ENCODE results near the gene SPRR5. TPM values are rescaled to one million over a fixed set of nuclear protein-coding genes. Genes with fewer than 3 reads are reported as not detected.

The SPRR5 gene
- total and polyA plus RNA-seq, 2 experiments from 2014 or later: not detected

DNA sequence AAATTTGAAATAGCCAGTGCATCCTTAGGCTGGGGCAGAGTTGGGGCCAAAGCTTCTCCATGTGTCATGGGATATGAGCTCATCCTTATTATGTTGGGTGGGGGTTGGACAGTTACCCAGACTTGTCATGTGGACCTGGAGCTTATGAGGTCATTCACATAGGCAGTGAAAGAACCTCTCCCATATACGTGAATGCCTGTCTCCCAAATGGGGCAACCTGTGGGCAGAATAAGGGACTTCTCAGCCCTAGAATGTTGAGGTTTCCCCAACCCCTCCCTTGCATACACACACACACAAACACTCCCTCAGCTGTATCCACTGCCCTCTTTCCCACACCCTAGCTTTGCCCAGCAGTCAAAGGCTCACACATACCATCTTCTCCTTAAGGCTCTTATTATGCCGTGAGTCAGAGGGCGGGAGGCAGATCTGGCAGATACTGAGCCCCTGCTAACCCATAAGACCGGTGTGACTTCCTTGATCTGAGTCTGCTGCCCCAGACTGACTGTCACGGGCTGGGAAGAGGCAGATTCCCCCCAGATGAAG lies 40.9 kb upstream of the SPRR5 start (continued):
- TF ChIP-seq ZNF331 (CRISPR knock-in tag; IDR thresholded peaks at IDR 0.05; ENCODE audit: low read depth) (no peak), CREB1 (CRISPR knock-in tag; IDR thresholded peaks at IDR 0.05; ENCODE audit: low read depth) (no peak), NANOG (IDR thresholded peaks at IDR 0.05; ENCODE audit: borderline replicate concordance) (no peak), STAT1 (IDR thresholded peaks at IDR 0.05; ENCODE audit: unreplicated experiment) (no peak), POLR2AphosphoS5 (IDR thresholded peaks at IDR 0.05; ENCODE audit: low read depth) (no peak), JUNB (IDR thresholded peaks at IDR 0.05; ENCODE audit: unreplicated experiment) (no peak), ZNF114 (CRISPR knock-in tag; IDR thresholded peaks at IDR 0.05) (no peak), EZH2 (IDR thresholded peaks at IDR 0.05; ENCODE audit: low read depth, unreplicated experiment) (no peak)
- TF ChIP-seq, protein P1, sequence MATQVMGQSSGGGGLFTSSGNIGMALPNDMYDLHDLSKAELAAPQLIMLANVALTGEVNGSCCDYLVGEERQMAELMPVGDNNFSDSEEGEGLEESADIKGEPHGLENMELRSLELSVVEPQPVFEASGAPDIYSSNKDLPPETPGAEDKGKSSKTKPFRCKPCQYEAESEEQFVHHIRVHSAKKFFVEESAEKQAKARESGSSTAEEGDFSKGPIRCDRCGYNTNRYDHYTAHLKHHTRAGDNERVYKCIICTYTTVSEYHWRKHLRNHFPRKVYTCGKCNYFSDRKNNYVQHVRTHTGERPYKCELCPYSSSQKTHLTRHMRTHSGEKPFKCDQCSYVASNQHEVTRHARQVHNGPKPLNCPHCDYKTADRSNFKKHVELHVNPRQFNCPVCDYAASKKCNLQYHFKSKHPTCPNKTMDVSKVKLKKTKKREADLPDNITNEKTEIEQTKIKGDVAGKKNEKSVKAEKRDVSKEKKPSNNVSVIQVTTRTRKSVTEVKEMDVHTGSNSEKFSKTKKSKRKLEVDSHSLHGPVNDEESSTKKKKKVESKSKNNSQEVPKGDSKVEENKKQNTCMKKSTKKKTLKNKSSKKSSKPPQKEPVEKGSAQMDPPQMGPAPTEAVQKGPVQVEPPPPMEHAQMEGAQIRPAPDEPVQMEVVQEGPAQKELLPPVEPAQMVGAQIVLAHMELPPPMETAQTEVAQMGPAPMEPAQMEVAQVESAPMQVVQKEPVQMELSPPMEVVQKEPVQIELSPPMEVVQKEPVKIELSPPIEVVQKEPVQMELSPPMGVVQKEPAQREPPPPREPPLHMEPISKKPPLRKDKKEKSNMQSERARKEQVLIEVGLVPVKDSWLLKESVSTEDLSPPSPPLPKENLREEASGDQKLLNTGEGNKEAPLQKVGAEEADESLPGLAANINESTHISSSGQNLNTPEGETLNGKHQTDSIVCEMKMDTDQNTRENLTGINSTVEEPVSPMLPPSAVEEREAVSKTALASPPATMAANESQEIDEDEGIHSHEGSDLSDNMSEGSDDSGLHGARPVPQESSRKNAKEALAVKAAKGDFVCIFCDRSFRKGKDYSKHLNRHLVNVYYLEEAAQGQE (IDR thresholded peaks at IDR 0.05; ENCODE audit: unreplicated experiment): no peak
- TF ChIP-seq, protein P2, sequence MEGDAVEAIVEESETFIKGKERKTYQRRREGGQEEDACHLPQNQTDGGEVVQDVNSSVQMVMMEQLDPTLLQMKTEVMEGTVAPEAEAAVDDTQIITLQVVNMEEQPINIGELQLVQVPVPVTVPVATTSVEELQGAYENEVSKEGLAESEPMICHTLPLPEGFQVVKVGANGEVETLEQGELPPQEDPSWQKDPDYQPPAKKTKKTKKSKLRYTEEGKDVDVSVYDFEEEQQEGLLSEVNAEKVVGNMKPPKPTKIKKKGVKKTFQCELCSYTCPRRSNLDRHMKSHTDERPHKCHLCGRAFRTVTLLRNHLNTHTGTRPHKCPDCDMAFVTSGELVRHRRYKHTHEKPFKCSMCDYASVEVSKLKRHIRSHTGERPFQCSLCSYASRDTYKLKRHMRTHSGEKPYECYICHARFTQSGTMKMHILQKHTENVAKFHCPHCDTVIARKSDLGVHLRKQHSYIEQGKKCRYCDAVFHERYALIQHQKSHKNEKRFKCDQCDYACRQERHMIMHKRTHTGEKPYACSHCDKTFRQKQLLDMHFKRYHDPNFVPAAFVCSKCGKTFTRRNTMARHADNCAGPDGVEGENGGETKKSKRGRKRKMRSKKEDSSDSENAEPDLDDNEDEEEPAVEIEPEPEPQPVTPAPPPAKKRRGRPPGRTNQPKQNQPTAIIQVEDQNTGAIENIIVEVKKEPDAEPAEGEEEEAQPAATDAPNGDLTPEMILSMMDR (conservative IDR thresholded peaks at IDR 0.05; ENCODE audit: low read depth in 2 of 2): no peak
- TF ChIP-seq, protein P3, sequence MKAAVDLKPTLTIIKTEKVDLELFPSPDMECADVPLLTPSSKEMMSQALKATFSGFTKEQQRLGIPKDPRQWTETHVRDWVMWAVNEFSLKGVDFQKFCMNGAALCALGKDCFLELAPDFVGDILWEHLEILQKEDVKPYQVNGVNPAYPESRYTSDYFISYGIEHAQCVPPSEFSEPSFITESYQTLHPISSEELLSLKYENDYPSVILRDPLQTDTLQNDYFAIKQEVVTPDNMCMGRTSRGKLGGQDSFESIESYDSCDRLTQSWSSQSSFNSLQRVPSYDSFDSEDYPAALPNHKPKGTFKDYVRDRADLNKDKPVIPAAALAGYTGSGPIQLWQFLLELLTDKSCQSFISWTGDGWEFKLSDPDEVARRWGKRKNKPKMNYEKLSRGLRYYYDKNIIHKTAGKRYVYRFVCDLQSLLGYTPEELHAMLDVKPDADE (IDR thresholded peaks at IDR 0.05): no peak

Data from GM23338 (cell line).